Measurements from ENCODE around the gene SLC11A2. TPM values are rescaled to one million over a fixed set of nuclear protein-coding genes. Genes with fewer than 3 reads are reported as not detected.

Gene SLC11A2
- total RNA-seq, 1 donor from 2014 or later, result 96.8 TPM

DNA sequence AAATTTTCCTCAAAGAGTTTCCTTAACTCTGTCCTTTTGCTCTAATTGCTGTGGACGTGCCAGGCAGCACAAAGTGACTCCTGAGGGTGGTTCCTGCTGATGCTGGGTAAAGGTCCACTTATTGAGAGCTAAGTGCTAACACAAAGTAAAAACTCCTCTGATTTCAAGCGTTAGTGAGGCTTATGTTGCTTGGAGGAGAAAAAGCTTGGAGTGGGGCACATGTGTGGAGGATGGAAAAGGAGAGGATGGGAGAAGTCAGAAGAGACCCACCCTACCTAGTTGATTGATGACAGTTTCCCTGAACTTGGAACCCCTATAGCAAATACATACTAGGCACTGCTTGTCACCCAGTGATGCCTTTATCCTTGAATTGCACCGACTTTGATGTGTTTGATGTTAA is 10.1 kb upstream of the SLC11A2 start:
- H3K27me3 ChIP-seq, result no peaks in the 10 kb centered on the region
- no peaks in the 10 kb centered on the region for H3K36me3 ChIP-seq
- DNase-seq (no peak), ATAC-seq (no peak)
- intact Hi-C loops (cut with DNase I), result no loop called here
- no peak overlapping the region for H3K4me3 ChIP-seq
- no peaks in the 10 kb centered on the region for H3K4me1 ChIP-seq
- TF ChIP-seq, protein P1, sequence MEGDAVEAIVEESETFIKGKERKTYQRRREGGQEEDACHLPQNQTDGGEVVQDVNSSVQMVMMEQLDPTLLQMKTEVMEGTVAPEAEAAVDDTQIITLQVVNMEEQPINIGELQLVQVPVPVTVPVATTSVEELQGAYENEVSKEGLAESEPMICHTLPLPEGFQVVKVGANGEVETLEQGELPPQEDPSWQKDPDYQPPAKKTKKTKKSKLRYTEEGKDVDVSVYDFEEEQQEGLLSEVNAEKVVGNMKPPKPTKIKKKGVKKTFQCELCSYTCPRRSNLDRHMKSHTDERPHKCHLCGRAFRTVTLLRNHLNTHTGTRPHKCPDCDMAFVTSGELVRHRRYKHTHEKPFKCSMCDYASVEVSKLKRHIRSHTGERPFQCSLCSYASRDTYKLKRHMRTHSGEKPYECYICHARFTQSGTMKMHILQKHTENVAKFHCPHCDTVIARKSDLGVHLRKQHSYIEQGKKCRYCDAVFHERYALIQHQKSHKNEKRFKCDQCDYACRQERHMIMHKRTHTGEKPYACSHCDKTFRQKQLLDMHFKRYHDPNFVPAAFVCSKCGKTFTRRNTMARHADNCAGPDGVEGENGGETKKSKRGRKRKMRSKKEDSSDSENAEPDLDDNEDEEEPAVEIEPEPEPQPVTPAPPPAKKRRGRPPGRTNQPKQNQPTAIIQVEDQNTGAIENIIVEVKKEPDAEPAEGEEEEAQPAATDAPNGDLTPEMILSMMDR (IDR thresholded peaks at IDR 0.05), result no peak
- no peak overlapping the region for H3K27ac ChIP-seq
- H3K9me3 ChIP-seq, result no peaks in the 10 kb centered on the region

DNA sequence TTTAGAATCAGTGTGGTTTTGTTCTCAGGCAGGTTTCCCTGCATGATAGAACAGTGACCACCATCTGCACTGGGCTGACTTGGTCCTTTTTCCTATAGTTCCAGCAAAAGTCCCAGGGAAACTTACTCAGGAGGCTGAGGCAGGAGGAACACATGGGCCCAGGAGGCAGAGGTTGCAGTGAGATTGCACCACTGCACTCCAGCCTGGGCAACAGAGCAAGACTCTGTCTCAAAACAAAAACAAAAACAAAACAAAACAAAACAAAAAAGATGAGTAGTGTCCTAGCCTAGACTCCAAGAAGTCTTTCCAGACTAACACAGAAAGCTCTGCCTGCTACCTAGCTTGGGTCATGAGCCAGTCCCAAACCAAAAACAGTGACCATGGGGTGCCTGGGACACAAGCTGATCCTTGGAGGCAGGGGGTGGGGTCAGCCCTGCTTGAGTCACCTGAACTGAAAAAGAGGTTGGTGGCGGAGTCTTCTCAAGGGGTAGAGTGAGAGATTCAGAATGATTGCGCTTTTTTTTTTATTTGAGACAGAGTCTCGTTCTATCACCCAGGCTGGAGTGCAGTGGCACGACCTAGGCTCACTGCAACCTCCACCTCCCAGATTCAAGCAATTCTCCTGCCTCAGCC is 7.4 kb upstream of the SLC11A2 start:
- no peaks in the 10 kb centered on the region for H3K36me3 ChIP-seq
- TF ChIP-seq, protein P1 (IDR thresholded peaks at IDR 0.05), result no peak
- ATAC-seq (no peak), DNase-seq (no peak)
- H3K27me3 ChIP-seq, result no peaks in the 10 kb centered on the region
- intact Hi-C loops (cut with DNase I), result no loop called here
- H3K4me3 ChIP-seq, result no peak overlapping the region
- H3K4me1 ChIP-seq, result no peaks in the 10 kb centered on the region
- no peak overlapping the region for H3K27ac ChIP-seq
- H3K9me3 ChIP-seq, result no peaks in the 10 kb centered on the region

DNA sequence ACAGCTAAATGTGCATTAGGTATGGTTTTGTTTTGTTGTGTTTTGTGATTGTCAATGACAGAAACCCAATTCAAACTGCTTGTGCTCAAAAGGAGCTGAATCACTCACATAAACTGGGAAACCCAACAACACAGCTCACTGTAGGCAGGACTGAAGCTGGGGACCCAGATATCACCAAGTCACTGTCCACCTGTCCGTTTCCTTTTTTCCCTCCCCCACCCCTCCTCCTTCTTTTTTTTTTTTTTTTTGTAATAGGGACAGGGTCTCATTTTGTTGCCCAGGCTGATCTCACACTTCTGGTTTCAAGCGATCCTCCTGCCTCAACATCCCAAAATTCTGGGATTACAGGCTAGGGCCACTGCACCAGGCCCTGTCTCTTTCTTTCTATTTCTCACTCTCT is 6.9 kb upstream of the SLC11A2 start:
- Histone ChIP-seq H3K27ac (no peak overlapping the region), H3K27me3 (no peaks in the 10 kb centered on the region), H3K9me3 (no peaks in the 10 kb centered on the region), H3K36me3 (no peaks in the 10 kb centered on the region), H3K4me1 (no peaks in the 10 kb centered on the region), H3K4me3 (no peak overlapping the region)
- DNase-seq, result no peak
- intact Hi-C loops (cut with DNase I), result no loop called here
- TF ChIP-seq, protein P1 (IDR thresholded peaks at IDR 0.05), result no peak
- ATAC-seq, result no peak

DNA sequence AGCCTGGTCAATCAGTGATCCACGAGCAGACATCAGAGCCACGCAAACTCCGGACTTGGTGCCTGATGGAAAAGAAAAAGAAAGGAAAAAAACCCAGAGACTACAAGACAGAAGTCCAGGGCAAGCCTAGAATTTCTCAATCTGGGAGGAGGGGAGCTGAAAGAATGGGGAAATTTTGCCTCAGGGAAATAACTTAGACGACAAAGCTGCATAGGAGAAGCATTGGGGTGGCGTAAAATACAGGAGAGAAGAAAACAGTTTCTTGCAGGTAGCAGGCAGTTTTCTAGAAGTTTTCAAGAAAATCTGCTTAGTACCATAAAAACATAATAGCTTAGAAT is 2.6 kb upstream of the SLC11A2 start:
- Histone ChIP-seq H3K4me3 (peak overlapping the region; percentile 21), H3K9me3 (no peaks in the 10 kb centered on the region), H3K36me3 (no peaks in the 10 kb centered on the region), H3K27me3 (no peaks in the 10 kb centered on the region), H3K27ac (peak overlapping the region; percentile 37), H3K4me1 (peaks cover 9% of the 10 kb centered on the region)
- DNase-seq, result no peak
- no peak for ATAC-seq
- intact Hi-C loops (cut with DNase I), result no loop called here
- TF ChIP-seq, protein P1 (IDR thresholded peaks at IDR 0.05), result no peak

DNA sequence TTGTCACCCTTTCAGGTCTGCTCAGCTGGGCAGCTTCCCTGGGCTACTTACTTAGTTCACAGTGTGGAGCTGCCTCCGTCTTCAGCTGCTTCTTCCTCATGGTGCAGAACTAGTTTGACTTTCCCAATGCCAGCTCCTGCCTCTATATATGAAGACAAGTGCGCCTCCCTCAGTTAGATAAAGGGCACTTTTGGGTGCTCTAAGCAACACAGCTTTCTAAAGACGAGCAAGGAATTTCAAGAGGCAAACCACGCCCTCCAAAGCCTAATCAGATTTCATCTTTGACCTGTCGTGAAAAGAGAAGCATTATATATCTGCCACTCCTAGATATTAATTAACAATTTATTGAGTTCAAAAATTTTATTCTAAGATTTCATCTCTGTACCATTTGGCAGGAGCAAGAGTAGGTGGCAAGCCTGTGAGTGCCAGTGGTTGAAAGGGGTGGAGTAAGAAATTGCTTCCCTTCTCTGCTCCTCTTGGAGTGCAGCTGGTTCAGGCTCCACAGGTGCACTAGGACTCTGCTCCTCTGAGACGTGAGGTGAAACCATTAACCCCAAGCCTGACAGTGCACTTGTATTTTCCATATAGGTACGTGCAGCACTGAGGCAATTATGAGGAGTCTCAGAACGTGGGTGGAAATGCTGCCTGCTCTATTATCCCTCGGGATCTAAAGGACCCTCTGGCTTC is 2.1 kb upstream of the SLC11A2 start:
- Histone ChIP-seq H3K4me3 (peak overlapping the region; percentile 21), H3K36me3 (no peaks in the 10 kb centered on the region), H3K27me3 (no peaks in the 10 kb centered on the region), H3K27ac (peak overlapping the region; percentile 37), H3K9me3 (no peaks in the 10 kb centered on the region), H3K4me1 (peaks cover 14% of the 10 kb centered on the region)
- ATAC-seq (peak; percentile 54), DNase-seq (no peak)
- intact Hi-C loops (cut with DNase I), result no loop called here
- TF ChIP-seq, protein P1 (IDR thresholded peaks at IDR 0.05), result peak; percentile 39

Measured in upper lobe of right lung (tissue), 1 donor.